ENCODE results near the gene MIS12. TPM values are rescaled to one million over a fixed set of nuclear protein-coding genes. Genes with fewer than 3 reads are reported as not detected.

Gene MIS12
- polyA plus RNA-seq, 2 of the 4 experiments (the other 2 are of a cell fraction): 26.6 to 38.2 TPM

GRCh38 chr17:5527601-5528250 lies 41.4 kb downstream of the MIS12 start:
- H3K4me2 ChIP-seq: no peak overlapping the region; the same call in 2 of the 3 replicates
- POLR2A ChIA-PET: interaction anchor here (0.9 kb wide), 1 partner anchor 41 kb away, joined by 3 read pairs; the partner anchor contains the start of genes DERL2 and MIS12

GRCh38 chr17:5530265-5531084 lies 44.1 kb downstream of the MIS12 start:
- H3K4me3 ChIP-seq: no peak overlapping the region
- no peaks in the 10 kb centered on the region for H3K9me3 ChIP-seq
- ChIA-PET CTCF (interaction anchor here (2.1 kb wide), 1 partner anchor 11 kb away, joined by 6 read pairs; no protein-coding TSS in a partner anchor), POLR2A (no interaction called here)
- no peak overlapping the region for H3K4me2 ChIP-seq
- no peak for TF ChIP-seq FOSL2 (IDR thresholded peaks at IDR 0.05)
- TF ChIP-seq FOSL2 (CRISPR knock-in tag; IDR thresholded peaks at IDR 0.05): no peak
- TF ChIP-seq JUN (IDR thresholded peaks at IDR 0.05): no peak
- no peak for TF ChIP-seq CBX2 (IDR thresholded peaks at IDR 0.05; ENCODE audit: borderline replicate concordance, low read depth)
- TF ChIP-seq PBX3 (IDR thresholded peaks at IDR 0.05): no peak
- no peak for TF ChIP-seq CTCF (IDR thresholded peaks at IDR 0.05)
- no peak for TF ChIP-seq NFE2L2 (conservative IDR thresholded peaks at IDR 0.05; ENCODE audit: low read length)
- no peak for TF ChIP-seq PHF8 (IDR thresholded peaks at IDR 0.05; ENCODE audit: borderline replicate concordance, low read depth)
- no peak for TF ChIP-seq SMC3 (IDR thresholded peaks at IDR 0.05)
- no peak for TF ChIP-seq BHLHE40 (IDR thresholded peaks at IDR 0.05; ENCODE audit: low read depth, low read length)
- no peak for TF ChIP-seq RFX5 (IDR thresholded peaks at IDR 0.05)
- no peak for TF ChIP-seq ZSCAN20 (CRISPR knock-in tag; IDR thresholded peaks at IDR 0.05)
- no peak for TF ChIP-seq CBX8 (IDR thresholded peaks at IDR 0.05)
- no peak for TF ChIP-seq NPAS2 (CRISPR knock-in tag; IDR thresholded peaks at IDR 0.05; ENCODE audit: borderline replicate concordance)
- no peak for TF ChIP-seq HOXA7 (CRISPR knock-in tag; IDR thresholded peaks at IDR 0.05)
- no peak for TF ChIP-seq SREBF2 (IDR thresholded peaks at IDR 0.05)
- no peak for TF ChIP-seq MAX (IDR thresholded peaks at IDR 0.05)
- TF ChIP-seq ESRRA (IDR thresholded peaks at IDR 0.05; ENCODE audit: borderline replicate concordance, low read length): no peak
- no peak overlapping the region for H3K27ac ChIP-seq
- FAIRE-seq (no peak), ATAC-seq (no peak), DNase-seq (ENCODE audit: low read depth in 1 of 2, low spot score in 1 of 2) (no peak)
- peaks cover 17% of the 10 kb centered on the region for H3K4me1 ChIP-seq
- WGBS (ENCODE audit: missing lambda C conversion rate): 72% methylated on average over 12 of the region's 12 CpGs

More at GRCh38 chr17:5527601-5528250, 41.4 kb downstream of the MIS12 start:
- DNase-seq (ENCODE audit: low read depth in 1 of 2, low spot score in 1 of 2): no peak
- 80% methylated on average over 9 of the region's 9 CpGs for WGBS (ENCODE audit: missing lambda C conversion rate)
- Histone ChIP-seq H3K27ac (peak overlapping the region in 1 of 2 experiments; percentile 68; a peak in 3 of 6 replicates), H3K4me1 (peaks cover 17% of the 10 kb centered on the region), H3K4me3 (no peak overlapping the region), H3K9me3 (no peaks in the 10 kb centered on the region)
- CTCF ChIA-PET: interaction anchor here (0.6 to 2.7 kb wide), 12 partner anchors 8 to 895 kb away, joined by 3 to 11 read pairs (median 3); partner anchors contain the start of gene C1QBP
- FAIRE-seq: no peak
- ATAC-seq: no peak; a peak in 1 of 6 replicates
- no peak for TF ChIP-seq BCL3 (IDR thresholded peaks at IDR 0.05)
- TF ChIP-seq CHD2 (IDR thresholded peaks at IDR 0.05; ENCODE audit: low read length, partially characterized antibody): no peak
- no peak for TF ChIP-seq MAZ (IDR thresholded peaks at IDR 0.05; ENCODE audit: borderline replicate concordance, low read depth, low read length)
- TF ChIP-seq ZNF302 (CRISPR knock-in tag; IDR thresholded peaks at IDR 0.05): no peak
- no peak for TF ChIP-seq ESRRA (IDR thresholded peaks at IDR 0.05; ENCODE audit: borderline replicate concordance, low read length)
- no peak for TF ChIP-seq CBX2 (IDR thresholded peaks at IDR 0.05; ENCODE audit: borderline replicate concordance, low read depth)
- TF ChIP-seq RAD21 (conservative IDR thresholded peaks at IDR 0.05 in 1 of 2, IDR thresholded peaks at IDR 0.05 in 1 of 2): no peak

All from A549 (cell line).